Gastroesophageal sphincter (tissue), 3 donors: Measurements from ENCODE around the gene TMEM38A.
"Not testable (repeated sequence)": the region's sequence is repeated elsewhere in the genome, so short reads cannot be mapped to it uniquely, and the experiment has no call there.

Source experiments
- EP300 ChIP-seq: sonication (generic); formaldehyde crosslinking; IDR thresholded peaks from one replicate; pipeline ENCODE4 v1.6.1; 2017; ENCODE audit warnings: antibody characterized with exemption, mild to moderate bottlenecking
- POLR2A ChIP-seq, 2 donors: fragments of 450-650 bp; IDR thresholded peaks; one replicate each; pipeline ENCODE4 v1.6.1; 2017; ENCODE audit warnings: antibody characterized with exemption in 2 of 2, mild to moderate bottlenecking in 2 of 2, moderate library complexity in 1 of 2
- TF ChIP-seq, protein P1 (sequence below), 4 experiments: fragments of 200-600 bp in 2 of 4; fragments of 450-650 bp in 2 of 4; sonication (generic) in 1 of 4; IDR thresholded peaks; one replicate each; pipeline ENCODE4 v1.5.1; 2017 to 2019; ENCODE audit warnings: antibody characterized with exemption in 4 of 4, mild to moderate bottlenecking in 2 of 4, moderate library complexity in 2 of 4

DNA sequence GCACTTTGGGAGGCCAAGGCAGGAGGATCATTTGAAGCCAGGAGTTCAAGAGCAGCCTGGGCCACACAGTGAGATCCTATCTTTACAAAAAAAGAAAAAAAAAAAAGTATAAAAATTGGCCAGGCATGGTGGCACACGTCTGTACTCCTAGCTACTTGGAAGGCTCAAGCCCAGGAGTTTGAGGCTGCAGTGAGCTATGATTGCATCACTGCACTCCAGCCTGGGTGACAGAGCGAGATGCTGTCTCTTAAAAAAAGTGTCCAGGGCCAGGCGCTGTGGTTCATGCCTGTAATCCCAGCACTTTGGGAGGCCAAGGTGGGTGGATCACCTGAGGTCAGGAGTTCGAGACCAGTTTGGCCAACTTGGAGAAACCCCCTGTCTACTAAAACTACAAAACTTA is 12.9 kb downstream of the TMEM38A start:
- TF ChIP-seq, protein P1, sequence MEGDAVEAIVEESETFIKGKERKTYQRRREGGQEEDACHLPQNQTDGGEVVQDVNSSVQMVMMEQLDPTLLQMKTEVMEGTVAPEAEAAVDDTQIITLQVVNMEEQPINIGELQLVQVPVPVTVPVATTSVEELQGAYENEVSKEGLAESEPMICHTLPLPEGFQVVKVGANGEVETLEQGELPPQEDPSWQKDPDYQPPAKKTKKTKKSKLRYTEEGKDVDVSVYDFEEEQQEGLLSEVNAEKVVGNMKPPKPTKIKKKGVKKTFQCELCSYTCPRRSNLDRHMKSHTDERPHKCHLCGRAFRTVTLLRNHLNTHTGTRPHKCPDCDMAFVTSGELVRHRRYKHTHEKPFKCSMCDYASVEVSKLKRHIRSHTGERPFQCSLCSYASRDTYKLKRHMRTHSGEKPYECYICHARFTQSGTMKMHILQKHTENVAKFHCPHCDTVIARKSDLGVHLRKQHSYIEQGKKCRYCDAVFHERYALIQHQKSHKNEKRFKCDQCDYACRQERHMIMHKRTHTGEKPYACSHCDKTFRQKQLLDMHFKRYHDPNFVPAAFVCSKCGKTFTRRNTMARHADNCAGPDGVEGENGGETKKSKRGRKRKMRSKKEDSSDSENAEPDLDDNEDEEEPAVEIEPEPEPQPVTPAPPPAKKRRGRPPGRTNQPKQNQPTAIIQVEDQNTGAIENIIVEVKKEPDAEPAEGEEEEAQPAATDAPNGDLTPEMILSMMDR (IDR thresholded peaks at IDR 0.05): not testable (repeated sequence)
- not testable (repeated sequence) for TF ChIP-seq POLR2A (IDR thresholded peaks at IDR 0.05); EP300
